Transverse colon (tissue), 4 donors: Measurements from ENCODE around the gene DNAJC9. TPM values are rescaled to one million over a fixed set of nuclear protein-coding genes. Genes with fewer than 3 reads are reported as not detected.
A peak's percentile ranks its signal among the peaks of the same experiment; 100 is the strongest.

Experiments
- DNase-seq: peaks from one replicate; pipeline ENCODE4 v3.0.0-alpha.2; 2019
- H3K27ac ChIP-seq, 4 donors: fragments of 200-600 bp; sonication (generic); 2 replicates each; pipeline ENCODE4 v1.5.1; 2016 to 2018; ENCODE audit warnings: inconsistent platforms in 4 of 4
- H3K27me3 ChIP-seq: fragments of 200-600 bp; sonication (generic); 2 replicates; pipeline ENCODE4 v1.5.1; 2017; ENCODE audit warnings: inconsistent platforms
- H3K36me3 ChIP-seq, 4 donors: fragments of 200-600 bp; sonication (generic); 2 replicates each; pipeline ENCODE4 v1.5.1; 2017 to 2019; ENCODE audit warnings: inconsistent platforms in 4 of 4
- H3K4me1 ChIP-seq, 4 donors: fragments of 200-600 bp; sonication (generic); 2 replicates each; pipeline ENCODE4 v1.5.1; 2017 to 2020; ENCODE audit warnings: inconsistent platforms in 4 of 4
- H3K4me3 ChIP-seq, 4 donors: fragments of 200-600 bp; sonication (generic); 1 replicate in 1 of 4; 2 replicates in 3 of 4; pipeline versions ENCODE4 v1.5.1 to v1.6.1; 2017 to 2019; ENCODE audit warnings: inconsistent platforms in 4 of 4
- H3K9me3 ChIP-seq, 2 donors: fragments of 200-600 bp; sonication (generic); 2 replicates each; pipeline ENCODE4 v1.5.1; 2017 to 2019; ENCODE audit warnings: inconsistent platforms in 2 of 2
- CTCF ChIP-seq, 5 experiments: fragments of 200-600 bp in 3 of 5; fragments of 450-650 bp in 2 of 5; sonication (generic) in 3 of 5; IDR thresholded peaks; 1 replicate in 2 of 5; 2 replicates in 3 of 5; pipeline ENCODE4 v1.5.1; 2016 to 2017; ENCODE audit warnings: antibody characterized with exemption in 5 of 5, inconsistent platforms in 3 of 5, mild to moderate bottlenecking in 2 of 5, moderate library complexity in 1 of 5
- EP300 ChIP-seq: sonication (generic); formaldehyde crosslinking; IDR thresholded peaks from one replicate; pipeline ENCODE4 v1.6.1; 2017; ENCODE audit warnings: antibody characterized with exemption, low read depth
- POLR2A ChIP-seq: fragments of 450-650 bp; IDR thresholded peaks from one replicate; pipeline ENCODE4 v1.6.1; 2016; ENCODE audit warnings: antibody characterized with exemption, mild to moderate bottlenecking, moderate library complexity
- POLR2AphosphoS5 ChIP-seq, 3 donors: sonication (generic); formaldehyde crosslinking; IDR thresholded peaks; one replicate each; pipeline ENCODE4 v1.6.1; 2016; ENCODE audit warnings: antibody characterized with exemption in 3 of 3
- WGBS, 2 donors: methylation state at CpG; one replicate each; pipeline ENCODE4 v1.1.5; 2018; ENCODE audit warnings: low coverage in 1 of 2; 5-methylcytosine and 5-hydroxymethylcytosine counted together
- in situ Hi-C, 4 donors: fragments of 200-750 bp; cut with MboI; loops; one replicate each; pipeline versions ENCODE4 v1.15.0 to v1.15.1; 2017; ENCODE audit warnings: low sequenced_read_pairs in 3 of 4, low pct_ligation_motif_present in 1 of 4, low pct_unique_long_range_greater_than_20kb in 1 of 4
- intact Hi-C: fragments of 100-400 bp; cut with DNase I; formaldehyde crosslinking; loops from one replicate; pipeline ENCODE4 v1.15.1; 2023; ENCODE audit warnings: low total_unique reads
- total RNA-seq, 4 donors: library from RNA; depleted of rRNA; stranded (reverse); fragments of >200 nt; gene quantifications; one replicate each; pipeline ENCODE4 v1.1.0, GENCODE V29; 2016

Gene DNAJC9
- total RNA-seq, 4 donors from 2014 or later, result 8.2 to 15.9 (median 14.6) TPM

DNA sequence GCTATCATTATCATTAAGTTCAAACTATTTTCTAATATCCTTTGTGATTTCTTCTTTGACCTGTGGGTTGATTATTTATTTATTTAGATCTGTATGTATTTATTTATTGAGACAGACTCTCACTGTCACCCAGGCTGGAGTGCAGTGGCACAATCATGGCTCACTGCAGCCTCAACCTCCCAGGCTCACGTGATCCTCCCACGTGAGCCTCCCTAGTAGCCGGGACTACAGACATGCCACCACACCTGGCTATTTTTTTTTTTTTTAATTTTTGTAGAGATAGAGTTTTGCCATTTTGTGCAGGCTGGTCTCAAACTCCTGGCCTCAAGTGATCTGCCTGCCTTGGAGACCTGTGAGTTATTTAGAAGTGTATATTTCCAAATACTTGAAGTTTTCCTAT is 34.0 kb upstream of the DNAJC9 start:
- TF ChIP-seq EP300, result no peak
- TF ChIP-seq CTCF (IDR thresholded peaks at IDR 0.05), result no peak
- no peak for TF ChIP-seq POLR2A
- TF ChIP-seq POLR2AphosphoS5 (IDR thresholded peaks at IDR 0.05), result no peak
- no peaks in the 10 kb centered on the region for H3K27me3 ChIP-seq
- no peak overlapping the region for H3K27ac ChIP-seq
- no peaks in the 10 kb centered on the region for H3K36me3 ChIP-seq
- intact Hi-C loops (no loop called here), in situ Hi-C loops (no loop called here)
- 91 to 100% methylated on average over 3 of the region's 3 CpGs for WGBS, 2 donors
- DNase-seq, result no peak
- H3K9me3 ChIP-seq, result no peaks in the 10 kb centered on the region
- H3K4me3 ChIP-seq, result no peak overlapping the region
- H3K4me1 ChIP-seq, result no peaks in the 10 kb centered on the region

DNA sequence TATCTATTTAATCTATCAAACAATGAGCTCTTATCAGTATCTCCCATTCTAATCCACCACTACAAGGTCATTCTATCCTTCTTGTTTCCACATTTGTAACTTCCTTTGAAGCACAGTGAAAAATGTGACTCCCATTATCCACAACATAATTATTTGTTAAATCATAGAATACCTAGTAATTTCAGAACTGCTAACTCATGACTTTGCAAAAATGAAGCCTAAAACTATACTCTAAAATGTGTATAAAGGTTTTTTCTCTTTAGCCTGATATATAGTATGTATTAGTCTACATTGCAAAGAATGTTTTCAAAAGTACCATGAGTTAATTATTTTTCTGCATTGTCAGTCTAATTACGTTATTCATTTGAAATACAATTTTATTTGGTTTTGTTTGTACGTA is 17.4 kb upstream of the DNAJC9 start:
- Histone ChIP-seq H3K27me3 (no peaks in the 10 kb centered on the region), H3K4me1 (no peaks in the 10 kb centered on the region), H3K9me3 (no peaks in the 10 kb centered on the region), H3K36me3 (no peaks in the 10 kb centered on the region), H3K4me3 (no peak overlapping the region), H3K27ac (no peak overlapping the region)
- TF ChIP-seq EP300 (no peak), CTCF (IDR thresholded peaks at IDR 0.05) (no peak), POLR2AphosphoS5 (IDR thresholded peaks at IDR 0.05) (no peak), POLR2A (no peak)
- 88 to 93% methylated on average over 2 of the region's 2 CpGs for WGBS, 2 donors
- in situ Hi-C loops, result loop anchor here in 1 of 4 donors (25.0 kb wide), 1 partner anchor 373 kb away; the partner anchor contains the start of gene MYOZ1
- intact Hi-C loops, result no loop called here
- no peak for DNase-seq

GRCh38 chr10:73263693-73264347 is 16.8 kb upstream of the DNAJC9 start:
- Histone ChIP-seq H3K4me1 (no peaks in the 10 kb centered on the region), H3K4me3 (no peak overlapping the region), H3K27me3 (no peaks in the 10 kb centered on the region), H3K36me3 (no peaks in the 10 kb centered on the region), H3K9me3 (no peaks in the 10 kb centered on the region), H3K27ac (no peak overlapping the region)
- intact Hi-C loops (no loop called here), in situ Hi-C loops (loop anchor here in 1 of 4 donors (25.0 kb wide), 1 partner anchor 373 kb away; the partner anchor contains the start of gene MYOZ1)
- TF ChIP-seq CTCF (IDR thresholded peaks at IDR 0.05), result peak; percentile 30 to 45 (median 36)
- no peak for TF ChIP-seq POLR2AphosphoS5 (IDR thresholded peaks at IDR 0.05)
- no peak for TF ChIP-seq POLR2A
- 29 to 64% methylated on average over 1 of the region's 1 CpG for WGBS, 2 donors
- no peak for DNase-seq

DNA sequence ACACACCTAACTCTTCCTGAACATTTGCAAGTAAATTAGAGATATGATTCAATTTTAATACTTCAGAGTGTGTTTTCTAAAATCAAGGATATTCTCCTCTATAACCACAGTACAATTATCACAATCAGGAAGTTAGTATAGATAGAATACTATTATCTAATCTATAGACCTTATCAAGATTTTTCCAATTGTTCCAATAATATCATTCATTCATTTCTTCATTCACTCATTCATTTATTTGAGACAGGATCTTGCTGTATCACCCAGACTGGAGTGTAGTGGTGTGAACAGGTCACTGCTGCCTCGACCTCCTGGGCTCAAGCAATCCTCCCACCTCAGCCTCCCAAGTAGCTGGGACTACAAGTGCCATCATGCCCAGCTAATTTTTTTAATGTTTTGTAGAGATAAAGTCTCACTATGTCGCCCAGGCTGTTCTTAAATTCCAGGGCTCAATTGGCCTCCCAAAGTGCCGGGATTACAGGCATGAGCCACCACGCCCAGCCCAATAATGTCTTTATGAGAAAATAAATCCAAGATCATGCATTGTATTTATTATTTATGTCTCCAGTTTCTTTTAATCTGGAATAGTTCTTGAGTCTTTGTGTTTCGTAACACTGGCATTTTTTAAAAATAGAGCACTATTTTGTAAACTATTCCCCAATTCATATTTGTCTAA is 16.0 kb upstream of the DNAJC9 start:
- intact Hi-C loops (no loop called here), in situ Hi-C loops (loop anchor here in 1 of 4 donors (25.0 kb wide), 1 partner anchor 374 kb away; the partner anchor contains the start of gene MYOZ1)
- no peaks in the 10 kb centered on the region for H3K36me3 ChIP-seq
- H3K4me3 ChIP-seq, result no peak overlapping the region
- H3K27ac ChIP-seq, result no peak overlapping the region
- H3K27me3 ChIP-seq, result no peaks in the 10 kb centered on the region
- TF ChIP-seq POLR2AphosphoS5 (IDR thresholded peaks at IDR 0.05), result no peak
- TF ChIP-seq CTCF (IDR thresholded peaks at IDR 0.05), result no peak
- TF ChIP-seq EP300, result no peak
- TF ChIP-seq POLR2A, result no peak
- 67 to 77% methylated on average over 4 to 5 of the region's 5 CpGs for WGBS, 2 donors
- DNase-seq, result no peak
- H3K4me1 ChIP-seq, result no peaks in the 10 kb centered on the region
- H3K9me3 ChIP-seq, result no peaks in the 10 kb centered on the region
